CD4-positive, alpha-beta T cell treated with Interleukin-6 at 100 ng/mL for 8 hours (primary cell): ENCODE measurements around the gene RXRA.

Experiments
- DNase-seq: peaks from one replicate; pipeline ENCODE4 v3.0.0-alpha.2; 2020; ENCODE audit warnings: mixed read lengths, low spot score

Gene RXRA

GRCh38 chr9:134325813-134326723 lies at the start of gene RXRA:
RXRA (plus strand) TSS chr9:134326455; CDS start chr9:134326632, 177 bp downstream.
- peak; percentile 71 for DNase-seq

GRCh38 chr9:134278286-134278685 lies 48.0 kb upstream of the RXRA start:
- no peak for DNase-seq

- no peak for DNase-seq
Observed at GRCh38 chr9:134278974-134279640, 47.1 kb upstream of the RXRA start.

GRCh38 chr9:134282138-134282650 lies 44.1 kb upstream of the RXRA start:
- no peak for DNase-seq

- DNase-seq, result no peak
Observed at GRCh38 chr9:134283111-134283515, 43.1 kb upstream of the RXRA start.

- no peak for DNase-seq
Observed at GRCh38 chr9:134283692-134284265, 42.5 kb upstream of the RXRA start.

GRCh38 chr9:134284273-134284672 lies 42.0 kb upstream of the RXRA start:
- DNase-seq, result no peak

GRCh38 chr9:134284741-134285140 lies 41.5 kb upstream of the RXRA start:
- no peak for DNase-seq

- no peak for DNase-seq
Observed at GRCh38 chr9:134285215-134285845, 40.9 kb upstream of the RXRA start.

GRCh38 chr9:134286471-134287245 lies 39.6 kb upstream of the RXRA start:
- DNase-seq, result no peak

GRCh38 chr9:134287591-134288491 lies 38.4 kb upstream of the RXRA start:
- DNase-seq, result no peak

- no peak for DNase-seq
Observed at GRCh38 chr9:134288746-134289145, 37.5 kb upstream of the RXRA start.

GRCh38 chr9:134289241-134289875 lies 36.9 kb upstream of the RXRA start:
- DNase-seq, result no peak

- DNase-seq, result no peak
Observed at GRCh38 chr9:134290603-134291451, 35.4 kb upstream of the RXRA start.

- no peak for DNase-seq
Observed at GRCh38 chr9:134291452-134291881, 34.8 kb upstream of the RXRA start.

GRCh38 chr9:134291961-134292871 lies 34.0 kb upstream of the RXRA start:
- DNase-seq, result no peak

- DNase-seq, result no peak
Observed at GRCh38 chr9:134293031-134293521, 33.2 kb upstream of the RXRA start.
